B cell (primary cell): ENCODE measurements around the gene DZIP1L. TPM values are rescaled to one million over a fixed set of nuclear protein-coding genes. Genes with fewer than 3 reads are reported as not detected.

ENCODE experiments used
- ATAC-seq: fragments of 200-7000 bp; cut with Tn5 transposase; one replicate; pipeline ENCODE4 v1.10.0; 2021; ENCODE audit warnings: low read depth, mild to moderate bottlenecking, moderate number of reproducible peaks, moderate library complexity
- CTCF ChIA-PET: fragments of 350-600 bp; sonication (Branson Sonifier 250); formaldehyde crosslinking; loops from one replicate; lab custom pipeline; 2021; ENCODE audit warnings: antibody characterized with exemption, inconsistent platforms; lab: Charles Lee
- POLR2A ChIA-PET: fragments of 350-600 bp; sonication (Branson Sonifier 250); formaldehyde crosslinking; loops from one replicate; lab custom pipeline; 2021; ENCODE audit warnings: antibody characterized with exemption; lab: Charles Lee
- DNase-seq: peaks from one replicate; pipeline ENCODE4 v3.0.0; 2013
- H2AFZ ChIP-seq: 2 replicates; pipeline ENCODE4 v1.6.1; 2012; ENCODE audit warnings: mild to moderate bottlenecking, low read depth, low read length; ENCODE audit not compliant: insufficient read depth, poor library complexity, severe bottlenecking
- H3K27ac ChIP-seq, 2 donors: 1 replicate in 1 of 2; 2 replicates in 1 of 2; pipeline ENCODE4 v1.5.1; 2012 to 2013; ENCODE audit warnings: low read length in 2 of 2, mild to moderate bottlenecking in 2 of 2, moderate library complexity in 1 of 2
- H3K27me3 ChIP-seq, 4 experiments: fragments of 200-600 bp in 1 of 4; sonication (generic) in 1 of 4; replicated peaks in 1 of 4; 1 replicate in 2 of 4; 2 replicates in 2 of 4; pipeline versions ENCODE4 v1.6.1 to v1.7.0; 2013 to 2016; ENCODE audit warnings: low read length in 3 of 4, mild to moderate bottlenecking in 2 of 4, mixed read lengths in 1 of 4, moderate library complexity in 1 of 4; ENCODE audit not compliant: insufficient read depth in 4 of 4, control insufficient read depth in 3 of 4; ENCODE audit errors: control extremely low read depth in 1 of 4
- H3K36me3 ChIP-seq, 2 experiments: replicated peaks in 1 of 2; 1 replicate in 1 of 2; 2 replicates in 1 of 2; pipeline versions ENCODE4 v1.6.1 to v1.7.1; 2013; ENCODE audit warnings: low read length in 1 of 2; ENCODE audit not compliant: insufficient read depth in 2 of 2, control insufficient read depth in 1 of 2; ENCODE audit errors: control extremely low read depth in 1 of 2, extremely low read depth in 1 of 2
- H3K4me1 ChIP-seq, 2 donors: fragments of 200-600 bp in 1 of 2; sonication (generic) in 1 of 2; 1 replicate in 1 of 2; 2 replicates in 1 of 2; pipeline versions ENCODE4 v1.5.1 to v1.6.1; 2013 to 2017; ENCODE audit warnings: low read length in 2 of 2; ENCODE audit not compliant: control insufficient read depth in 2 of 2, insufficient read depth in 2 of 2
- H3K4me2 ChIP-seq: replicated peaks from 2 replicates; pipeline ENCODE3; 2012; ENCODE audit warnings: mild to moderate bottlenecking, low read depth, low read length; ENCODE audit not compliant: poor library complexity, severe bottlenecking
- H3K4me3 ChIP-seq, 5 experiments: fragments of 200-600 bp in 1 of 5; sonication (generic) in 1 of 5; 1 replicate in 3 of 5; 2 replicates in 2 of 5; pipeline versions ENCODE4 v1.5.1 to v1.7.0; 2011 to 2016; ENCODE audit warnings: low read length in 4 of 5, mild to moderate bottlenecking in 4 of 5, low read depth in 2 of 5, control low read depth in 1 of 5, moderate library complexity in 1 of 5; ENCODE audit not compliant: insufficient read depth in 1 of 5; ENCODE audit errors: control extremely low read depth in 1 of 5, extremely low read depth in 1 of 5
- H3K79me2 ChIP-seq: fragments of 200-600 bp; sonication (generic); one replicate; pipeline ENCODE4 v1.6.0; 2016; ENCODE audit warnings: low read length; ENCODE audit not compliant: control insufficient read depth, insufficient read depth
- H3K9ac ChIP-seq: fragments of 200-600 bp; sonication (generic); 2 replicates; pipeline ENCODE4 v1.6.1; 2017; ENCODE audit warnings: mild to moderate bottlenecking, low read length, moderate library complexity
- H3K9me3 ChIP-seq, 3 donors: one replicate each; pipeline versions ENCODE4 v1.6.1 to v1.7.1; 2013; ENCODE audit warnings: low read length in 2 of 3; ENCODE audit not compliant: control insufficient read depth in 2 of 3, insufficient read depth in 1 of 3; ENCODE audit errors: control extremely low read depth in 1 of 3
- H4K20me1 ChIP-seq: 2 replicates; pipeline ENCODE4 v1.6.0; 2012; ENCODE audit warnings: mild to moderate bottlenecking, low read length; ENCODE audit not compliant: insufficient read depth, control insufficient read depth, poor library complexity, severe bottlenecking
- H3K27ac Mint-ChIP-seq: one replicate; pipeline ENCODE4 v1.8.0; 2021; ENCODE audit warnings: mixed read lengths
- H3K27me3 Mint-ChIP-seq: one replicate; pipeline ENCODE4 v1.8.0; 2021; ENCODE audit warnings: mixed read lengths
- H3K4me1 Mint-ChIP-seq: one replicate; pipeline ENCODE4 v1.8.0; 2021; ENCODE audit warnings: mixed read lengths
- H3K4me3 Mint-ChIP-seq: one replicate; pipeline ENCODE4 v1.8.0; 2021; ENCODE audit warnings: mixed read lengths
- H3K9me3 Mint-ChIP-seq: one replicate; pipeline ENCODE4 v1.8.0; 2022; ENCODE audit warnings: mixed read lengths; ENCODE audit not compliant: insufficient read depth
- EZH2 ChIP-seq: IDR thresholded peaks from 2 replicates; pipeline ENCODE4 v1.6.1; 2012; ENCODE audit warnings: borderline replicate concordance, low read depth, mild to moderate bottlenecking, moderate library complexity, low read length; ENCODE audit not compliant: insufficient read depth, poor library complexity, severe bottlenecking
- WGBS: methylation state at CpG from one replicate; pipeline ENCODE4 v1.1.5; 2013; ENCODE audit warnings: missing lambda C conversion rate; ENCODE audit not compliant: insufficient coverage; 5-methylcytosine and 5-hydroxymethylcytosine counted together
- intact Hi-C: fragments of 100-400 bp; cut with micrococcal nuclease; formaldehyde crosslinking; loops from one replicate; pipeline ENCODE4 v1.10.0; 2022
- polyA plus RNA-seq: library from polyadenylated mRNA; depleted of rRNA; stranded (reverse); fragments of >200 nt; gene quantifications from 2 replicates; pipeline ENCODE4 v1.2.3, GENCODE V29; 2012
- total RNA-seq, 2 donors: library from RNA; stranded (reverse); fragments of 120-200 nt in 1 of 2; gene quantifications; 1 replicate in 1 of 2; 2 replicates in 1 of 2; pipeline versions ENCODE4 v1.2.3 to v1.2.4, GENCODE V29; 2013 to 2022
- TF ChIP-seq, protein P1 (sequence below): fragments of 200-600 bp; IDR thresholded peaks from one replicate; pipeline ENCODE4 v1.8.0; 2022; ENCODE audit warnings: antibody characterized with exemption, mild to moderate bottlenecking

Gene DZIP1L
- total and polyA plus RNA-seq, 2 donors (not counting 1 experiment from before 2014, with no cell fraction given), result not detected

DNA sequence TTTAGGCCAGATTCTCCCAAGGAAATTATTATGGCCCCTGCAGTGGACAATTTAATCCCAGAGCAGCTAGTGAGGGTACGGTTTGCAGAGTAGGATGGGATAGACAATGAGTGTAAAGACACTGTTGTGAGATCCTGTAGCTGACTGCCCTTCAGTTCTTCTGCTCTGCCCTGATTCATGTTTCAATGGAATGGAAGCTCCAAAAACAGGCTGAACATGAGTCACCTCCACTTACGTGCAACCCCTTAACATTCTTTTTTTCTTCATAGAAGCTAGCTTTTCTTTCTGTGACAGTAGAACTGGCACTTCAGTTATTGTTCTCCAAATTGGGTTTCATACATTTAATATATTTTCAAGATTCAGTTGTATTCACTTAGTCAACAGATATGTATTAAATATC, 73.4 kb downstream of the DZIP1L start:
- Histone ChIP-seq H2AFZ (no peak overlapping the region), H3K79me2 (no peaks in the 10 kb centered on the region), H3K4me1 (no peaks in the 10 kb centered on the region), H3K4me3 (no peak overlapping the region), H3K36me3 (no peaks in the 10 kb centered on the region), H4K20me1 (no peaks in the 10 kb centered on the region), H3K9ac (no peak overlapping the region), H3K27ac (no peak overlapping the region), H3K4me2 (no peak overlapping the region), H3K9me3 (no peaks in the 10 kb centered on the region), H3K27me3 (peaks cover 0 to 7% (median 1%) of the 10 kb centered on the region in 4 experiments)
- intact Hi-C loops, result no loop called here
- no peaks in the 10 kb centered on the region for H3K9me3 Mint-ChIP-seq
- ATAC-seq (no peak), DNase-seq (no peak)
- WGBS, result 90% methylated on average over 2 of the region's 2 CpGs
- no peak overlapping the region for H3K27ac Mint-ChIP-seq
- ChIA-PET CTCF (no interaction called here), POLR2A (no interaction called here)
- TF ChIP-seq, protein P1, sequence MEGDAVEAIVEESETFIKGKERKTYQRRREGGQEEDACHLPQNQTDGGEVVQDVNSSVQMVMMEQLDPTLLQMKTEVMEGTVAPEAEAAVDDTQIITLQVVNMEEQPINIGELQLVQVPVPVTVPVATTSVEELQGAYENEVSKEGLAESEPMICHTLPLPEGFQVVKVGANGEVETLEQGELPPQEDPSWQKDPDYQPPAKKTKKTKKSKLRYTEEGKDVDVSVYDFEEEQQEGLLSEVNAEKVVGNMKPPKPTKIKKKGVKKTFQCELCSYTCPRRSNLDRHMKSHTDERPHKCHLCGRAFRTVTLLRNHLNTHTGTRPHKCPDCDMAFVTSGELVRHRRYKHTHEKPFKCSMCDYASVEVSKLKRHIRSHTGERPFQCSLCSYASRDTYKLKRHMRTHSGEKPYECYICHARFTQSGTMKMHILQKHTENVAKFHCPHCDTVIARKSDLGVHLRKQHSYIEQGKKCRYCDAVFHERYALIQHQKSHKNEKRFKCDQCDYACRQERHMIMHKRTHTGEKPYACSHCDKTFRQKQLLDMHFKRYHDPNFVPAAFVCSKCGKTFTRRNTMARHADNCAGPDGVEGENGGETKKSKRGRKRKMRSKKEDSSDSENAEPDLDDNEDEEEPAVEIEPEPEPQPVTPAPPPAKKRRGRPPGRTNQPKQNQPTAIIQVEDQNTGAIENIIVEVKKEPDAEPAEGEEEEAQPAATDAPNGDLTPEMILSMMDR, result no peak
- no peak for TF ChIP-seq EZH2
- H3K4me1 Mint-ChIP-seq, result no peaks in the 10 kb centered on the region
- peaks cover 35% of the 10 kb centered on the region for H3K27me3 Mint-ChIP-seq
- H3K4me3 Mint-ChIP-seq, result no peak overlapping the region

DNA sequence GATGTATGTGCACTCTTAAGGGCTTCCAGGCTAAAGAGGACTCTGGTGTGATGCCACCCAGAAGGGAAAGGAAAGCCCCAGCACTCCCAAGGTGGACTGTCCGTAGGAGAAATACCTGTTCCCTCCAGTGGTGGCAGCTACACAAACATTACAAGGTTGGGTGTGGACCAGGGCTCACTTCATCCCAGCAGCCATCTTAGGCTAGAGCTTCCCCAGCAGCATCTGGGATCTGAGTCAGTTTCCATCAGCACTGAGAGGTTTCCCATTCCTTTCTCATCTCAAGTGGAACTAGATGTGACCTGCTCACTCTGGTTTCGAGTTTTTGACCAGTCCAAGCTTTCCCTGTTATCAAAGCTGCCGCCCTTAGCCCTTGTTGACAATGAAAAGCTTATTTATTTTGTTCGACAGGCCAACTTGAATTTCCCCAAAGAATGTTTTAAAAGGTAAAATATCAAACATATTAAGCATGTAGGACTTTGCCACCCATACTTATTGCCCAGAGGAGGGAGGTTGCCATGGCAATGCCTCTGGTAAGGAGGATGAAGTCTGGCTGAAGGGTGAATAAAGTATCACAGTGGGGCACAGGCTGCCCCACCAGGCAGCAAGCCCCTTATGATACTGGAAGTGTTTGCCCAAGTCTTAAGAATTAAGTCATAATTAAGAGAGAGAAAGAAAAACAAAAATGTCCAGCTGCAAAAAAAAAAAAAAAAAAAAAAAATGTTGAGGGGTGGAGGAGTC, 76.5 kb downstream of the DZIP1L start:
- no peak overlapping the region for H3K4me3 Mint-ChIP-seq
- DNase-seq (no peak), ATAC-seq (no peak)
- H3K4me1 Mint-ChIP-seq, result no peaks in the 10 kb centered on the region
- no peak overlapping the region for H3K27ac ChIP-seq
- no peak overlapping the region for H3K9ac ChIP-seq
- H3K27me3 ChIP-seq, result peaks cover 0 to 7% (median 5%) of the 10 kb centered on the region in 4 experiments
- ChIA-PET CTCF (no interaction called here), POLR2A (no interaction called here)
- H3K9me3 ChIP-seq, result no peaks in the 10 kb centered on the region
- WGBS, result 90% methylated on average over 3 of the region's 4 CpGs
- H3K4me1 ChIP-seq, result no peaks in the 10 kb centered on the region
- peaks cover 25% of the 10 kb centered on the region for H3K27me3 Mint-ChIP-seq
- intact Hi-C loops, result no loop called here
- no peak overlapping the region for H2AFZ ChIP-seq
- no peaks in the 10 kb centered on the region for H3K36me3 ChIP-seq
- no peak overlapping the region for H3K27ac Mint-ChIP-seq
- no peaks in the 10 kb centered on the region for H3K9me3 Mint-ChIP-seq
- no peak overlapping the region for H3K4me2 ChIP-seq
- TF ChIP-seq EZH2, result no peak
- TF ChIP-seq, protein P1, result no peak
- no peak overlapping the region for H3K4me3 ChIP-seq
- H3K79me2 ChIP-seq, result no peaks in the 10 kb centered on the region
- H4K20me1 ChIP-seq, result no peaks in the 10 kb centered on the region
